Astrocyte (in vitro differentiated cells and primary cell): ENCODE measurements around the gene NFILZ. TPM values are rescaled to one million over a fixed set of nuclear protein-coding genes. Genes with fewer than 3 reads are reported as not detected.

ENCODE experiments used
- DNase-seq: peaks from one replicate; pipeline ENCODE4 v3.0.0-alpha.2; 2010; ENCODE audit warnings: low read depth
- FAIRE-seq: peaks from 2 replicates; lab custom pipeline; 2011; peaks lifted over from hg19 to GRCh38; lab: Jason Lieb, UNC
- H2AFZ ChIP-seq: 2 replicates; pipeline ENCODE4 v1.6.0; 2012; ENCODE audit warnings: low read depth, low read length, inconsistent platforms
- H3K27ac ChIP-seq: 2 replicates; pipeline ENCODE4 v1.5.1; 2011; ENCODE audit warnings: low read depth, low read length, inconsistent platforms
- H3K27me3 ChIP-seq: 2 replicates; pipeline ENCODE4 v1.6.0; 2011; ENCODE audit warnings: low read length, inconsistent platforms; ENCODE audit not compliant: insufficient read depth
- H3K36me3 ChIP-seq: 2 replicates; pipeline ENCODE4 v1.5.1; 2011; ENCODE audit warnings: low read length, inconsistent platforms; ENCODE audit not compliant: insufficient read depth
- H3K4me1 ChIP-seq: 2 replicates; pipeline ENCODE4 v1.5.1; 2011; ENCODE audit warnings: low read length, inconsistent platforms; ENCODE audit not compliant: insufficient read depth
- H3K4me2 ChIP-seq: 2 replicates; pipeline ENCODE4 v1.6.0; 2012; ENCODE audit warnings: low read length, inconsistent platforms
- H3K4me3 ChIP-seq: 2 replicates; pipeline ENCODE4 v1.5.1; 2011; ENCODE audit warnings: low read depth, mild to moderate bottlenecking, low read length, inconsistent platforms; ENCODE audit not compliant: insufficient read depth
- H3K79me2 ChIP-seq: 2 replicates; pipeline ENCODE4 v1.6.0; 2012; ENCODE audit warnings: mild to moderate bottlenecking, low read length, inconsistent platforms; ENCODE audit not compliant: insufficient read depth
- H3K9ac ChIP-seq: 2 replicates; pipeline ENCODE4 v1.6.0; 2012; ENCODE audit warnings: mild to moderate bottlenecking, low read length, inconsistent platforms
- H3K9me3 ChIP-seq: 2 replicates; pipeline ENCODE4 v1.5.1; 2012; ENCODE audit warnings: low read depth, mild to moderate bottlenecking, low read length, inconsistent platforms; ENCODE audit not compliant: insufficient read depth
- H4K20me1 ChIP-seq: 2 replicates; pipeline ENCODE4 v1.6.0; 2012; ENCODE audit warnings: low read length, inconsistent platforms; ENCODE audit not compliant: insufficient read depth
- H3K27ac Mint-ChIP-seq: one replicate; pipeline ENCODE4 v1.8.0; 2021; ENCODE audit warnings: mild to moderate bottlenecking, mixed read lengths; ENCODE audit not compliant: unreplicated experiment
- H3K27me3 Mint-ChIP-seq: one replicate; pipeline ENCODE4 v1.8.0; 2021; ENCODE audit warnings: low read depth, mixed read lengths; ENCODE audit not compliant: unreplicated experiment
- H3K36me3 Mint-ChIP-seq: one replicate; pipeline ENCODE4 v1.8.0; 2021; ENCODE audit warnings: low read depth, mixed read lengths; ENCODE audit not compliant: unreplicated experiment
- H3K4me1 Mint-ChIP-seq: one replicate; pipeline ENCODE4 v1.8.0; 2021; ENCODE audit warnings: low read depth, mixed read lengths; ENCODE audit not compliant: unreplicated experiment
- H3K4me3 Mint-ChIP-seq: one replicate; pipeline ENCODE4 v1.8.0; 2021; ENCODE audit warnings: mild to moderate bottlenecking, moderate library complexity, mixed read lengths; ENCODE audit not compliant: unreplicated experiment
- H3K9me3 Mint-ChIP-seq: one replicate; pipeline ENCODE4 v1.8.0; 2021; ENCODE audit warnings: mild to moderate bottlenecking, mixed read lengths; ENCODE audit not compliant: unreplicated experiment
- CTCF ChIP-seq: IDR thresholded peaks from 2 replicates; pipeline ENCODE4 v1.5.1; 2011; ENCODE audit warnings: low read depth, mild to moderate bottlenecking, inconsistent platforms, low read length, moderate library complexity; ENCODE audit not compliant: insufficient read depth
- EZH2 ChIP-seq: IDR thresholded peaks from 2 replicates; pipeline ENCODE4 v1.6.1; 2012; ENCODE audit warnings: mild to moderate bottlenecking, low read length, inconsistent platforms; ENCODE audit not compliant: insufficient read depth
- total RNA-seq: library from RNA; stranded (reverse); gene quantifications from 2 replicates; pipeline ENCODE4 v1.2.1, GENCODE V29; 2021

NFILZ gene
- total RNA-seq, 1 donor from 2014 or later = not detected

GRCh38 chr19:8589177-8589714, 41.2 kb upstream of the NFILZ start:
- no peaks in the 10 kb centered on the region for H3K36me3 ChIP-seq
- peaks cover 21% of the 10 kb centered on the region for H3K36me3 Mint-ChIP-seq
- peaks cover 2% of the 10 kb centered on the region for H3K4me1 Mint-ChIP-seq
- H3K9ac ChIP-seq = no peak overlapping the region
- FAIRE-seq (no peak), DNase-seq (no peak)
- H2AFZ ChIP-seq = no peak overlapping the region
- no peak overlapping the region for H3K4me3 Mint-ChIP-seq
- peaks cover 12% of the 10 kb centered on the region for H3K4me1 ChIP-seq
- no peaks in the 10 kb centered on the region for H3K79me2 ChIP-seq
- no peaks in the 10 kb centered on the region for H3K9me3 ChIP-seq
- H3K4me3 ChIP-seq = no peak overlapping the region
- no peak overlapping the region for H3K4me2 ChIP-seq
- no peak overlapping the region for H3K27ac Mint-ChIP-seq
- H3K9me3 Mint-ChIP-seq = peaks cover 4% of the 10 kb centered on the region
- H3K27ac ChIP-seq = no peak overlapping the region
- peaks cover 6% of the 10 kb centered on the region for H3K27me3 Mint-ChIP-seq
- H4K20me1 ChIP-seq = peaks cover 20% of the 10 kb centered on the region
- H3K27me3 ChIP-seq = no peaks in the 10 kb centered on the region
- TF ChIP-seq EZH2 (no peak), CTCF (no peak)

GRCh38 chr19:8592231-8593009, 38.0 kb upstream of the NFILZ start:
- Mint-ChIP-seq H3K9me3 (peaks cover 5% of the 10 kb centered on the region), H3K4me3 (peak overlapping the region; percentile 74), H3K27ac (peak overlapping the region; percentile 66), H3K4me1 (peaks cover 2% of the 10 kb centered on the region), H3K27me3 (peaks cover 6% of the 10 kb centered on the region), H3K36me3 (peaks cover 32% of the 10 kb centered on the region)
- DNase-seq (peak; percentile 86), FAIRE-seq (peak; percentile 95)
- Histone ChIP-seq H3K9me3 (peaks cover 2% of the 10 kb centered on the region), H3K27ac (no peak overlapping the region), H3K9ac (peak overlapping the region; percentile 59), H3K4me2 (peak overlapping the region; percentile 85), H3K36me3 (peaks cover 4% of the 10 kb centered on the region), H3K4me3 (peak overlapping the region; percentile 43), H4K20me1 (peaks cover 16% of the 10 kb centered on the region), H3K27me3 (no peaks in the 10 kb centered on the region), H3K4me1 (peaks cover 12% of the 10 kb centered on the region), H2AFZ (peak overlapping the region; percentile 8), H3K79me2 (no peaks in the 10 kb centered on the region)
- no peak for TF ChIP-seq EZH2
- TF ChIP-seq CTCF = no peak

- H3K36me3 ChIP-seq = peaks cover 4% of the 10 kb centered on the region
- H2AFZ ChIP-seq = no peak overlapping the region
- Mint-ChIP-seq H3K9me3 (peaks cover 5% of the 10 kb centered on the region), H3K27me3 (peaks cover 4% of the 10 kb centered on the region), H3K4me1 (peaks cover 2% of the 10 kb centered on the region), H3K4me3 (peak overlapping the region; percentile 47), H3K36me3 (peaks cover 34% of the 10 kb centered on the region), H3K27ac (no peak overlapping the region)
- peaks cover 19% of the 10 kb centered on the region for H4K20me1 ChIP-seq
- peaks cover 2% of the 10 kb centered on the region for H3K9me3 ChIP-seq
- H3K4me2 ChIP-seq = no peak overlapping the region
- peaks cover 12% of the 10 kb centered on the region for H3K4me1 ChIP-seq
- H3K27ac ChIP-seq = no peak overlapping the region
- no peaks in the 10 kb centered on the region for H3K79me2 ChIP-seq
- H3K9ac ChIP-seq = no peak overlapping the region
- H3K4me3 ChIP-seq = no peak overlapping the region
- DNase-seq (no peak), FAIRE-seq (no peak)
- no peaks in the 10 kb centered on the region for H3K27me3 ChIP-seq
- peak; percentile 14 for TF ChIP-seq CTCF
- TF ChIP-seq EZH2 = no peak
These were observed 36.5 kb upstream of the NFILZ start for GRCh38 chr19:8593931-8594330.
